Activated T-cell treated with anti-CD3 and anti-CD28 coated beads for 48 hours (primary cell): ENCODE data around the gene RABEP2.
A peak's percentile ranks its signal among the peaks of the same experiment; 100 is the strongest.
"Not testable (repeated sequence)": the region's sequence is repeated elsewhere in the genome, so short reads cannot be mapped to it uniquely, and the experiment has no call there.

Experiments used
- DNase-seq: peaks from one replicate; pipeline ENCODE4 v3.0.0-alpha.2; 2020; ENCODE audit warnings: low read depth

The RABEP2 gene

DNA sequence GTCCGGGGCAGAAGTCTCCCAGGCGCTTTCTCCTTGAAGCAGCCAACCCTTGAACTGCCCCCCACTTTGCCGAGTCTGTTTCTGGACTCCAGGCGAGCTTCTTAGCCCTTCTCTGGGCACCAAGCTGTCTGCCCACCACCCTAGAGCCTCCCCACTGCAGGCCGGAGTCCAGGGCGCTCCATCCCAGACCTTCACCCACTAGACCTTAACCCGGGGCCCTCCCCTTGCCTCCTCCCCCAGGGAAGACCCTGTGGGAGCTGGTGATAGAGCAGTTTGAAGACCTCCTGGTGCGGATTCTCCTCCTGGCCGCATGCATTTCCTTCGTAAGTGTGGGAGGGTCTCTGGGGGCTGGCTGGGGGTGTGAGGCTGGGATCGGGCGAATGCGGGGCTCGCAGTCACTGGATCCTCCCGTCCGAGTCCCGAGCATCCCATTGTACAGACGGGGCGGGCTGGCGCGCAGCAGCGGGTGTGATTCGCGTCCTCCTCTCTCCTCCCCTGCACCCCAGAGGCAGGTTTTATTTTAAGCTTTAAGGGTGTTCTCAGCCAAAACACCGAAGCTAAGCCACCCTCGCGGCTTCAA is 45.7 kb downstream of the RABEP2 start:
- DNase-seq = no peak

DNA sequence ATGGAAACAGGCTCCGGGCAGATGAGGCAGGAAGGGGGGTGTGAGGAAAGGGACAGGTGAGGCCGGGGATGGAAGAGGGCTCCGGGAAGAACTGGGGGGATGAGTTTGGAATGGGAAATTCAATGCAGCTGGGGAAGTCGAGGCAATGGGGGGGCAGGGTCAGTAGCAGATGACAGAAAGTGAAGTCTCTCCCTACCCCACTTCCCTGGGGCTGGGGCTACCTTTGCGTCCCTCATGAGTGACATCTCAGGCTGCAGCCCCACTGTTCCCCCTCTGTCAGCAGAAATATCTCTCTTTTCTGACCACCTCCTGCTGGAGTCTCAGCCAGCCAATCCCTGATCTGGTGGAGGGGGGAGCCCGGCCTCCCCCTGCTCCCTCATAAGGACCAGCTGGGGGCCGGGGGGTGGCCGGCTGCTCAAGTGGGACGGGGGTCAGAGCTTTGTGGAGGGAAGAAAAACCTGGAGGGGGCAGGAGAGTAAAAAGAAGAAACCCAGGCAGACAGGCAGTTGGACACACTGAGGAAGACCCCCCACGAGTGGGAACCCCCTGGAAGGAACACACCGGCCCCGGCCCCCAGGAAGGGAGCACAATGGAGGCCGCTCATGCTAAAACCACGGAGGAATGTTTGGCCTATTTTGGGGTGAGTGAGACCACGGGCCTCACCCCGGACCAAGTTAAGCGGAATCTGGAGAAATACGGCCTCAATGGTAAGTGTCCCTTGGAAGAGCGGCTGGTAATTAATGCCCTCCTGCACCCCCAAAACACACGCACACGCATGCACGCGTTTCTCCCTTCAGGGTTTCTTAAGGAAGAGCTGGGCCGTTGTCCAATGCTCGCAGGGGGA is 46.7 kb downstream of the RABEP2 start, which contains the start of gene ATP2A1:
TSS of gene ATP2A1 (plus strand) at position 406 of the 844 bp plus-strand sequence. CDS start at position 590, 184 bp downstream.
- DNase-seq = no peak

GRCh38 chr16:28877655-28878000 is 47.4 kb downstream of the RABEP2 start:
- no peak for DNase-seq

DNA sequence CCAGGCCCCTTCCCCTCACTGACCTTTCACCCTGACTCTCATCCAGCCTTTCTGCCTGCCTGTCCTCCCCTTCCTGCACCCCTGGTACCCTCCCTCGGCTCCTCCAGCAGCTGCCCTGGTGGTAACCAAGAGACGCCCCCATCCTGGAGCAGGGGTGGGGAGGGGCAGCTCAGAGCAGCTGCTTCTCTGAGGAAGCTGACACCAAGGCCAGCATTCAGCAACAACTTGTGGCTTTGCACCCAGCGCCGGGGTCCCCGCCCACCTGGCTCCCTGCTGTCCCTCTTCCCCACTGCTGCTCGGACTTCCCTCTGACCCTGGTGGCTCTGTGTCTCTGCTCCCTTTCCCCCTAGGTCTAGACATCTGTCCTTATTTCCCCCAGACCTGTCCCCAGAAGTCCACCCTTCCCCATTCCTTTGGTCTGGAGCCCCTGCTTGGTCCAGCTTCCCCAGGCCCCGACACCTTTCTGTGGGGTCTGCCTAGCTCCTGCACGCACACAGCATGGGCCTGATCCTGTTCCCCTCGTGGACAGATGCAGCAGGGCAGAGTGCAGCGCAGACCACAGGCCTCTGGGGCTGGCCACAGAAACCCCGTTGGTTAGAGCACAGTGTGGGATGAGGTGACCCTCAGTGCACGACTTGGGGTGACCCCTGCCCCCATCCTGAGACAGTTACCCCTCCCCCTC is 47.9 kb downstream of the RABEP2 start:
- no peak for DNase-seq

DNA sequence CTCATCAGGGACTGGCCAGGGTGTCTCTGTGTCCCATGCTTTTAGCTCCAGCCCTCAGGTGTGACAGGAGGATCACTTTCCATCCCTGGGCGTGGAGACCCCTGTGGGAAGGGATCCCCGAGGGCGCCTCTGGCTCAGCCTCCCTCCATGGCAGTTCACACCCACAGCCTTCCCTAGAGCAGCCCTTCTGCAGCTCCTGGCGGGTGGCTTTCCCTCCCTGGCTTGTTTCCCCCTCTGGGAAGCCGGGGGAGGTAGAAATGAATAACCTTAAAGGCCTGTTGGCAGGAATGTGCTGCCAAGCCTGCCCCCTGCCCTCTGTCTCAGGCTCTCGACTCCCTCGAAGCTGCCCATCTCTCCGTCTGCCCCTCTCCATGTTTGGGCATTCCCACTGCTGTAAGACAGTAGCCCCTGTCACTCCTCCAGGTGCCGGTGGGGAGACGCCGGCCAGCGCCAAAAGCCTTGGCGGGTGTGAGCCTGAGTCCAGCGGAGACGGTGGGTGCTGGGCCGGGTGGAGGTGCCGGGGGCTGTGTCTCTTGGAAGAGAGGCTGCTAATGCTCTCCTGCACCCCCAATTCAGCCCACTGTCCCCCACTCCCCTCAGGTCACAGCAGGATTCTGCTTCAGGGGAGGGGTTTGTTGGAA is 48.9 kb downstream of the RABEP2 start:
- no peak for DNase-seq

DNA sequence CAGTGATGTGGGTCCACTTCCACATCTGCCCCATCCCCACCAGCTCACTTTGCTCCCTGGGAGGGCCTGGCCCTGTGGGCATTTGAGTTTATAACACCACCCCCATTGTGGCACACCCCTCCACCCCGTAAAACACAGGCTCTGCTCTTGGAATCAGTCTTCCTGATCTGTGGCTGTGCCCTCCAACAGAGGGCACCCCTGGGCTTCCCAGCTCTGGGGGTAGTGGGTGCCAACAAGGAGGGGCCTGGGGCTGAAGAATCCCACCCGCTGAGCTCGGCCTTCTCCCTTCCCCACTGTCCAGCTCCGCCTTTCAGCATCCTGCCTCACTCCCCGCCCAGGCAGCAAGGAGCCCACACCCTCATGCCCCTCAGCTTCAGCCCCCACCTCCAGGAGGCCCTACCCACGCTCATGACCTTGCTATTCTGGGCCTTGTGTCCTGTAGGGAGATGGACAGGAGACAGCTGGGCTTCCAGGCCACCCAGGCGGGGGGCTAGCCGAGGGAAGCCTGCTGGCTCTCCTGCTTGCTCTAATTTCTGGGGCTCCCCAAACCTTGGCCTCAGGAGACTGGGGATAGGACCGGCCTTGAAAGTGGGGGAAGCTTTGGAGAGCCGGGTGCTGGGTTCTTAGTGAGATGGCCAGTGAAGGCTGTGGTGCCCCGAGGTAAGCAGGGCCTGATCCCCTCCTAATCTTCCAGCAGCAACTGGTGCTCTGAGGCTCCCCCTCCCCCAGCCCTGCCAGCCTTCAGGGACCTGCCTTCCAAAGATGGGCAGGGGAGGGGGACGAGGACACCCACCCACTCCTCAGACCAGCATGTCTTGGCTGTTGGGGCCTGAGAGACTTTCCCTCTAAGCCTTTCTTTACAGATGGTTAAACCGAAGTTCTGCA is 49.7 kb downstream of the RABEP2 start:
- no peak for DNase-seq

DNA sequence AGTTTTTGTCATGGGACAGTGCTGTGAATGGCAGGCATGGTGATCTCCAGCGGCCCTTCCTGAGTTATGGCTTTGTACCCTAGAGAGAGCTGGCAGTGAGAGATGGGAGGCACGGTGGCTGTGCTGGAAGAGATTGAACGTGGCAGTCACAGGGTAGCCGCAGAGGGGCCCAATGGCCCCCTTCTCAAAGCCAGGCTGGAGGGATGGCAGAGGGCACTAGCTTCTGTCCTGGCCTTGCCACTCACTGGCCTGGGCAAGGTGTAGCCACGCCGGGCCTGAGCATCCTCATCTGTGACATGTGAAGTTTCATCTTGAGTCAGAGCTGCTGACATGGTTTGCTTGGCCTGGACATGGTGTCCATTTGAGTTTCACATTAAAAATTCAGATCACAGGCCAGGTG is 50.6 kb downstream of the RABEP2 start:
- DNase-seq = no peak

GRCh38 chr16:28873543-28874201 is 51.4 kb downstream of the RABEP2 start:
- DNase-seq = peak; percentile 57

DNA sequence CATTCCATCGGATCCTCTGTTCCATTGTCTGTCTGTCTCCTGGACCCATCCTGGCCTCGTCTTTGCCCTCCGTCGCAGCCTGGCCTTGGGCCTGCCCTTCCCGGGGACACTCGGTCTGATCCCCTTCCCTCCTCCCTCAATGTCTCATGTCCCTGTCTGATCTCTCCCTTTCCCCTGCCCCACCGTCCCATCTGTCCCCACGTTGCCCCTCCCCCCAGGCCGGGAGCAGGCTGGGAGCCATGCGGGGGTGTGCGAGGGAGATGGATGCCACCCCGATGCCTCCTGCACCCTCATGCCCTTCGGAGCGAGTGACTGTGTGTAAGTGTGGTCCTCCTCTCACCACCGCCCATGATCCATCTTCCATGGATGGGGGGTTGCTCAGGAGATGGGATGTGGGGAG is 52.1 kb downstream of the RABEP2 start:
- no peak for DNase-seq

DNA sequence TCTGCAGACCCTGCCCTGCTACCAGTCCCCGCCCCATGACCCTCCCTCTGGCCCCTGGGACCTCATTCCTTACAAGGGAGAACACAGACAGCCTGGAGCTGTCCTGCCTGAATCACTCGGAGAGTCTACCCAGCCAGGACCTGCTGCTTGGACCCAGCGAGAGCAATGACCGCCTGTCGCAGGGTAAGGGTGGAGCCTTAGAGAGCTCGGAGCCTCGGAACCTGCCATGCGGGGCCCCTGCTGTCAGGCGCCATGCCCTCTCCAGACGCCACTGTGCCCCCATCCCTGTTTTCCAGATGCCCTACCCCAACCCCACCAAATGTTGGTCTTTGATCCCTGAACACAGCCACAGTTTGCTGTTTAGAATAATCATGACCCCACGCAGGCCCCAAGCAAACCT is 55.8 kb downstream of the RABEP2 start:
- DNase-seq = no peak

DNA sequence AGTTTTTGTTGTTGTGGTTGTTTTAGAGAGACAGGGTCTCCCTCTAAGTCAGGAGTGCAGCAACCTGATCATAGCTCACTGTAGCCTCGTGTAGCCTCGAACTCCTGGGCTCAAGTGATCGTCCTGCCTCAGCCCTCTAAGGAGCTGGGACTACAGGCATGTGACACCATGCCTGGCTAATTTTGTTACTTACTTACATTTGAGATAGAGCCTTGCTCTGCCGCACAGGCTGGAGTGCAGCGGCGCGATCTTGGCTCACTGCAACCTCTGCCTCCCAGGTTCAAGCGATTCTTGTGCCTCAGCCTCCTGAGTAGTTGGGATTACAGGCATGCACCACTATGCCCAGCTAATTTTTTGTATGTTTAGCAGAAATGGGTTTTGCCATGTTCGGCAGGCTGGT is 57.4 kb downstream of the RABEP2 start:
- not testable (repeated sequence) for DNase-seq

DNA sequence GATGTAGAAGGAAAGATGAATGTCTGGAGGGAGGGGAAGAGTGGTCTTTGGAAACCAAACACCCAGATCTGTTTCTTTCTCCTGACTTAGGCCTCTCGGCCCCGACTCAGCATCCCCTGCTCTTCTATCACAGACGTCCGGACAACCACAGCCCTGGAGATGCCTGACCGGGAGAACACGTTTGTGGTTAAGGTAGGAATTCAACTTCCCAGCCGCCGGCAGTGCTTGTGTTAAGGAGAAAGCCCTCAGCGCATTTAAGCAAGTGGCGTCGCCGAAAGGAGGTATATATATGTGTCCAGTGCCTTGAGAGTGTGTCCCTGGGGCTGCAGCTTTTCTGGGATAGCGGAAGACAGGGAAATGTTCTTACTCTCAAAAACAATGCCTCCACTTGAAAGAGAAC is 57.8 kb downstream of the RABEP2 start:
- no peak for DNase-seq

DNA sequence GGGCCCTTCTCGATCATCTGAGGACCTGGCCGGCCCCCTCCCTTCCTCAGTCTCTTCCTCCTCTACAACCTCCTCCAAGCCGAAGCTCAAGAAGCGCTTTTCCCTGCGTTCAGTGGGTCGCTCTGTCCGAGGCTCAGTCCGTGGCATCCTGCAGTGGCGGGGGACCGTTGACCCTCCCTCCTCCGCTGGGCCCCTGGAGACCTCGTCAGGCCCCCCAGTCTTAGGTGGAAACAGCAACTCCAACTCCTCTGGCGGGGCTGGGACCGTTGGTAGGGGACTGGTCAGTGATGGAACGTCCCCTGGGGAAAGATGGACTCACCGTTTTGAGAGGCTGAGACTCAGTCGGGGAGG is 58.6 kb downstream of the RABEP2 start:
- no peak for DNase-seq

DNA sequence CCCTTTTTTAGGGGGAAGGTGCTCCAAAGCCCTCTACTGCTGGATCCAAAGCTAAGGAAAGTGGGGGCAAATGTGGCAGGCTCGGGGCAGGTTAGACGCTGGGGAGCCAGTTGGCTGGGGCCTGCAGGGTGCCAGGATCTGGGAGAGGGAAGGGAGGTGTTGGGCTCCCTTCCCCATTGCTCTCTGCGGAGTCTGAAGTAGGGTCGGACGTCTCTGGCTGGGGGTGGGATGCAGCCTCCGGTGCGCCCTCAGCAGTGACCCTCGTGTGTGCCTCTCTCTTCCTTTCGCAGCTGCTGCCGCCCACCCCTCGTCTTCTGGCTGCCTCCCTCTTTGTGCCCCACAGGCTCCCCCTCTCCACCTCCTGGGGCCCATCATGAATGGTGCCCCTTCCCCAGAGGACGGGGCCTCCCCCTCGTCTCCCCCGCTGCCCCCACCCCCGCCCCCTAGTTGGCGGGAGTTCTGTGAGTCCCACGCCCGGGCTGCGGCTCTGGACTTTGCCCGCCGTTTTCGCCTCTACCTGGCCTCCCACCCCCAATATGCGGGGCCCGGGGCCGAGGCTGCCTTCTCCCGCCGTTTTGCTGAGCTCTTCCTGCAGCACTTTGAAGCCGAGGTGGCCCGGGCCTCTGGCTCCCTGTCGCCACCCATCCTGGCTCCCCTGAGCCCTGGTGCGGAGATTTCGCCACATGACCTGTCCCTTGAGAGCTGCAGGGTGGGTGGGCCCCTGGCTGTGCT is 59.1 kb downstream of the RABEP2 start:
- no peak for DNase-seq

DNA sequence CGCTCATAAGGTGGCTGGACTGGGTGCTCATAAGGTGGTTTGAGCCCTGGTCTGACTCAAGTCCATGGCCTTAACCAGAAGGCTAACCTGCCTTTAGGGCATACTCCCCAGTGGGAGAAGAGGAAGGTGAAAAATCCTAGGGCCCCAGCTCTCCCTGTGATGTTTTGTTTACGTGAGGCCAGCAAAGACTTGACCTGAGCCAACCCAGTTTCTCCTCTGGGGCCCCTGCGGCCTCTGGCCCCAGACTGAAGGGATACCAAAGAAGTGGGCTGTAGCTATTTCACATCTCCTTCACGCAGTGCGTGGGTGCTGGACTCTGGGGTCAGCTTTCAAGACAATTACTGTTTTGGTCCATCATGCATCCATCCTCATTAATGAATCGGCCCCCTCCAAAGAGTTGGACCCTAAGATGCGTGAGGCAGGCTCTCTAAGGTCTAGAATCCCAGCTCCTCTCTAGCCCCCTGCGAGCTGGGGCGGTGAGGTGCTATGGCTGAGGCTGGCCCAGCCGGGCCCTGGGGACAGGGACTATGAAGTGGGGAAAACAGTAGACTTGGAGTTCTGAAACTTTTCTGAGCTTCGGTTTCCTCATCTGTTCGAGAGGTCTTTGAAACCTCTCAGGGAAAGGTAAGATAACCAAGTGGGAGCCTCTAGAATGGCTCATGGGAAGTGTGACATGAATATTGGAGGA is 59.9 kb downstream of the RABEP2 start:
- no peak for DNase-seq

DNA sequence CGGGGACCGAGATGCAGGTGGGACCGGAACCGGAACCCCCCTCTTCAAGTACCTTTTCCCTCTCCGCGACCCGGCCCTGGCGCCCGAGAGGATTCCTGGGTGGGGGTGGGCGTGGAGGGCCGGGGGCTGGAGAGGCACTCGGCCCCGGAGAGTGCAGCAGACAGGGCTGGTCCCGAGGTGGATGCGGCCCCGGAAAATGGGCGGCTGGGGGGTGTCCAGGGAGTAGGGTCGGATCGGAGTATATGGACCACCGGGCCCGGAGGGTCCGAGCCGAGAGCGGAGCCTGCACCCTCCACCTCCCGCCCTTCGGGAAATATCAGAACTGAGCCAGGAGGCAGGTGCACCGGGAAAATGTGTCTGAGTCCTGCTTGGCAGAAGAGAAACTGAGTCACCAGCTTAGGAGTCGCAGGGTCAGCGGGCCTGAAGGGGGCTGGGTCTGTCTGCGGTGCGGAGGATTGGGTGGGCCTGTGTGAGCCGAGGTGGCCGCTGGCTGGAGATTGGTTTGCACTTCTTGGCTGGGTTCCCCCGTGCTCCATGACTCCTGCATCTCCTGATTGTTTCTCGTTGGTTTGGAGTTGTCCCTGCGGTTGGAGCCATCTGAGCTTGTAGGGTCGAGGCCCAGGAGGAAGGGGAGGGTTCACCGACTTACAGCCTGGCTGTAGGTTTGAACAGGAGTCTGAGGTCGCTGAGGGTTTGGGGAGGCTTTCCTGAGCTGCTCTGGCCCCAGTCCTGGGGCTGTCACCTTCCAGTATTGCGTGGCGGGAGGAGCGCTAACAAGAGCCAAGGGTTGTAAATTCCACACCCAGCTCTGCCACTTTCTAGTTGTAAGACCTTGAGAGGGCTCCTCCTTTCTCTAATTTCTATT is 60.9 kb downstream of the RABEP2 start:
- no peak for DNase-seq

GRCh38 chr16:28859326-28859725 is 65.7 kb downstream of the RABEP2 start:
- no peak for DNase-seq

- no peak for DNase-seq
Measured at GRCh38 chr16:28858421-28858820, 66.6 kb downstream of the RABEP2 start.
